ENCODE data around the gene SPO11.

The SPO11 gene

GRCh38 chr20:57370316-57370715 is 40.7 kb downstream of the SPO11 start:
- no peaks in the 10 kb centered on the region for H3K9me3 ChIP-seq (ENCODE audit: low read length)

GRCh38 chr20:57371363-57371762 is 41.8 kb downstream of the SPO11 start:
- no peaks in the 10 kb centered on the region for H3K27me3 ChIP-seq (ENCODE audit: control insufficient read depth in 1 of 2, insufficient read depth in 2 of 2, low read length in 2 of 2)
- peaks cover 88% of the 10 kb centered on the region for H3K36me3 ChIP-seq (ENCODE audit: insufficient read depth, low read length)
- H3K9me3 ChIP-seq (ENCODE audit: low read length), result no peaks in the 10 kb centered on the region
- no peak overlapping the region for H3K4me3 ChIP-seq (ENCODE audit: low read depth in 1 of 2, low read length in 2 of 2)
- no peaks in the 10 kb centered on the region for H3K4me1 ChIP-seq (ENCODE audit: insufficient read depth, low read length)
- no peak overlapping the region for H3K9ac ChIP-seq (ENCODE audit: low read length)
- no peak overlapping the region for H3K27ac ChIP-seq (ENCODE audit: low read depth, low read length)

More at GRCh38 chr20:57370316-57370715, 40.7 kb downstream of the SPO11 start:
- Histone ChIP-seq H3K4me3 (ENCODE audit: low read depth in 1 of 2, low read length in 2 of 2) (no peak overlapping the region), H3K36me3 (ENCODE audit: insufficient read depth, low read length) (peaks cover 88% of the 10 kb centered on the region), H3K27me3 (ENCODE audit: control insufficient read depth in 1 of 2, insufficient read depth in 2 of 2, low read length in 2 of 2) (no peaks in the 10 kb centered on the region), H3K27ac (ENCODE audit: low read depth, low read length) (no peak overlapping the region), H3K9ac (ENCODE audit: low read length) (no peak overlapping the region), H3K4me1 (ENCODE audit: insufficient read depth, low read length) (no peaks in the 10 kb centered on the region)

GRCh38 chr20:57372157-57372556 is 42.6 kb downstream of the SPO11 start:
- no peaks in the 10 kb centered on the region for H3K9me3 ChIP-seq (ENCODE audit: low read length)
- H3K27ac ChIP-seq (ENCODE audit: low read depth, low read length), result no peak overlapping the region
- H3K27me3 ChIP-seq (ENCODE audit: control insufficient read depth in 1 of 2, insufficient read depth in 2 of 2, low read length in 2 of 2), result no peaks in the 10 kb centered on the region
- no peaks in the 10 kb centered on the region for H3K4me1 ChIP-seq (ENCODE audit: insufficient read depth, low read length)
- H3K36me3 ChIP-seq (ENCODE audit: insufficient read depth, low read length), result peaks cover 88% of the 10 kb centered on the region
- no peak overlapping the region for H3K4me3 ChIP-seq (ENCODE audit: low read depth in 1 of 2, low read length in 2 of 2)
- H3K9ac ChIP-seq (ENCODE audit: low read length), result no peak overlapping the region

- H3K27me3 ChIP-seq (ENCODE audit: control insufficient read depth in 1 of 2, insufficient read depth in 2 of 2, low read length in 2 of 2), result no peaks in the 10 kb centered on the region
- H3K4me3 ChIP-seq (ENCODE audit: low read depth in 1 of 2, low read length in 2 of 2), result no peak overlapping the region
- H3K9me3 ChIP-seq (ENCODE audit: low read length), result no peaks in the 10 kb centered on the region
- no peak overlapping the region for H3K9ac ChIP-seq (ENCODE audit: low read length)
- H3K36me3 ChIP-seq (ENCODE audit: insufficient read depth, low read length), result peaks cover 82% of the 10 kb centered on the region
- no peaks in the 10 kb centered on the region for H3K4me1 ChIP-seq (ENCODE audit: insufficient read depth, low read length)
- no peak overlapping the region for H3K27ac ChIP-seq (ENCODE audit: low read depth, low read length)
These were observed 43.2 kb downstream of the SPO11 start for GRCh38 chr20:57372581-57373350.

GRCh38 chr20:57374343-57374930 is 44.8 kb downstream of the SPO11 start:
- no peak overlapping the region for H3K4me3 ChIP-seq (ENCODE audit: low read depth in 1 of 2, low read length in 2 of 2)
- no peaks in the 10 kb centered on the region for H3K27me3 ChIP-seq (ENCODE audit: control insufficient read depth in 1 of 2, insufficient read depth in 2 of 2, low read length in 2 of 2)
- H3K27ac ChIP-seq (ENCODE audit: low read depth, low read length), result no peak overlapping the region
- no peaks in the 10 kb centered on the region for H3K4me1 ChIP-seq (ENCODE audit: insufficient read depth, low read length)
- H3K9ac ChIP-seq (ENCODE audit: low read length), result no peak overlapping the region
- no peaks in the 10 kb centered on the region for H3K9me3 ChIP-seq (ENCODE audit: low read length)
- peaks cover 73% of the 10 kb centered on the region for H3K36me3 ChIP-seq (ENCODE audit: insufficient read depth, low read length)

GRCh38 chr20:57374931-57375651 is 45.5 kb downstream of the SPO11 start:
- no peaks in the 10 kb centered on the region for H3K9me3 ChIP-seq (ENCODE audit: low read length)
- H3K27me3 ChIP-seq (ENCODE audit: control insufficient read depth in 1 of 2, insufficient read depth in 2 of 2, low read length in 2 of 2), result no peaks in the 10 kb centered on the region
- H3K4me1 ChIP-seq (ENCODE audit: insufficient read depth, low read length), result no peaks in the 10 kb centered on the region
- no peak overlapping the region for H3K27ac ChIP-seq (ENCODE audit: low read depth, low read length)
- no peak overlapping the region for H3K4me3 ChIP-seq (ENCODE audit: low read depth in 1 of 2, low read length in 2 of 2)
- H3K9ac ChIP-seq (ENCODE audit: low read length), result no peak overlapping the region
- peaks cover 68% of the 10 kb centered on the region for H3K36me3 ChIP-seq (ENCODE audit: insufficient read depth, low read length)

- Histone ChIP-seq H3K27ac (ENCODE audit: low read depth, low read length) (no peak overlapping the region), H3K9ac (ENCODE audit: low read length) (no peak overlapping the region), H3K4me3 (ENCODE audit: low read depth in 1 of 2, low read length in 2 of 2) (no peak overlapping the region), H3K4me1 (ENCODE audit: insufficient read depth, low read length) (no peaks in the 10 kb centered on the region), H3K9me3 (ENCODE audit: low read length) (no peaks in the 10 kb centered on the region), H3K36me3 (ENCODE audit: insufficient read depth, low read length) (peaks cover 68% of the 10 kb centered on the region), H3K27me3 (ENCODE audit: control insufficient read depth in 1 of 2, insufficient read depth in 2 of 2, low read length in 2 of 2) (no peaks in the 10 kb centered on the region)
These were observed 46.1 kb downstream of the SPO11 start for GRCh38 chr20:57375652-57376230.

- Histone ChIP-seq H3K27ac (ENCODE audit: low read depth, low read length) (no peak overlapping the region), H3K36me3 (ENCODE audit: insufficient read depth, low read length) (peaks cover 54% of the 10 kb centered on the region), H3K4me1 (ENCODE audit: insufficient read depth, low read length) (no peaks in the 10 kb centered on the region), H3K27me3 (ENCODE audit: control insufficient read depth in 1 of 2, insufficient read depth in 2 of 2, low read length in 2 of 2) (no peaks in the 10 kb centered on the region), H3K4me3 (ENCODE audit: low read depth in 1 of 2, low read length in 2 of 2) (no peak overlapping the region), H3K9ac (ENCODE audit: low read length) (no peak overlapping the region), H3K9me3 (ENCODE audit: low read length) (no peaks in the 10 kb centered on the region)
These were observed 47.7 kb downstream of the SPO11 start for GRCh38 chr20:57377350-57377749.

- no peaks in the 10 kb centered on the region for H3K27me3 ChIP-seq (ENCODE audit: control insufficient read depth in 1 of 2, insufficient read depth in 2 of 2, low read length in 2 of 2)
- no peak overlapping the region for H3K4me3 ChIP-seq (ENCODE audit: low read depth in 1 of 2, low read length in 2 of 2)
- peaks cover 50% of the 10 kb centered on the region for H3K36me3 ChIP-seq (ENCODE audit: insufficient read depth, low read length)
- no peaks in the 10 kb centered on the region for H3K9me3 ChIP-seq (ENCODE audit: low read length)
- no peaks in the 10 kb centered on the region for H3K4me1 ChIP-seq (ENCODE audit: insufficient read depth, low read length)
- no peak overlapping the region for H3K9ac ChIP-seq (ENCODE audit: low read length)
- H3K27ac ChIP-seq (ENCODE audit: low read depth, low read length), result no peak overlapping the region
These were observed 48.5 kb downstream of the SPO11 start for GRCh38 chr20:57378107-57378506.

- Histone ChIP-seq H3K36me3 (ENCODE audit: insufficient read depth, low read length) (peaks cover 44% of the 10 kb centered on the region), H3K4me1 (ENCODE audit: insufficient read depth, low read length) (no peaks in the 10 kb centered on the region), H3K9ac (ENCODE audit: low read length) (no peak overlapping the region), H3K27me3 (ENCODE audit: control insufficient read depth in 1 of 2, insufficient read depth in 2 of 2, low read length in 2 of 2) (no peaks in the 10 kb centered on the region), H3K27ac (ENCODE audit: low read depth, low read length) (no peak overlapping the region), H3K4me3 (ENCODE audit: low read depth in 1 of 2, low read length in 2 of 2) (no peak overlapping the region), H3K9me3 (ENCODE audit: low read length) (no peaks in the 10 kb centered on the region)
These were observed 49.2 kb downstream of the SPO11 start for GRCh38 chr20:57378646-57379262.

GRCh38 chr20:57379263-57379647 is 49.7 kb downstream of the SPO11 start:
- no peaks in the 10 kb centered on the region for H3K9me3 ChIP-seq (ENCODE audit: low read length)
- H3K27me3 ChIP-seq (ENCODE audit: control insufficient read depth in 1 of 2, insufficient read depth in 2 of 2, low read length in 2 of 2), result no peaks in the 10 kb centered on the region
- H3K4me3 ChIP-seq (ENCODE audit: low read depth in 1 of 2, low read length in 2 of 2), result no peak overlapping the region
- H3K4me1 ChIP-seq (ENCODE audit: insufficient read depth, low read length), result no peaks in the 10 kb centered on the region
- peaks cover 42% of the 10 kb centered on the region for H3K36me3 ChIP-seq (ENCODE audit: insufficient read depth, low read length)
- H3K9ac ChIP-seq (ENCODE audit: low read length), result no peak overlapping the region
- H3K27ac ChIP-seq (ENCODE audit: low read depth, low read length), result no peak overlapping the region
